C4-2B (cell line): Measurements from ENCODE around the gene STX1A.

ENCODE experiments used
- H3K27ac ChIP-seq: fragments of 450-650 bp; 2 replicates; pipeline ENCODE4 v1.5.1; 2017
- ZFX ChIP-seq: fragments of 450-650 bp; IDR thresholded peaks from 2 replicates; pipeline ENCODE4 v1.6.1; 2017
- TF ChIP-seq, protein P1 (sequence below): fragments of 450-650 bp; conservative IDR thresholded peaks from 2 replicates; pipeline ENCODE4 v1.5.1; 2017; ENCODE audit warnings: mild to moderate bottlenecking

STX1A gene

DNA sequence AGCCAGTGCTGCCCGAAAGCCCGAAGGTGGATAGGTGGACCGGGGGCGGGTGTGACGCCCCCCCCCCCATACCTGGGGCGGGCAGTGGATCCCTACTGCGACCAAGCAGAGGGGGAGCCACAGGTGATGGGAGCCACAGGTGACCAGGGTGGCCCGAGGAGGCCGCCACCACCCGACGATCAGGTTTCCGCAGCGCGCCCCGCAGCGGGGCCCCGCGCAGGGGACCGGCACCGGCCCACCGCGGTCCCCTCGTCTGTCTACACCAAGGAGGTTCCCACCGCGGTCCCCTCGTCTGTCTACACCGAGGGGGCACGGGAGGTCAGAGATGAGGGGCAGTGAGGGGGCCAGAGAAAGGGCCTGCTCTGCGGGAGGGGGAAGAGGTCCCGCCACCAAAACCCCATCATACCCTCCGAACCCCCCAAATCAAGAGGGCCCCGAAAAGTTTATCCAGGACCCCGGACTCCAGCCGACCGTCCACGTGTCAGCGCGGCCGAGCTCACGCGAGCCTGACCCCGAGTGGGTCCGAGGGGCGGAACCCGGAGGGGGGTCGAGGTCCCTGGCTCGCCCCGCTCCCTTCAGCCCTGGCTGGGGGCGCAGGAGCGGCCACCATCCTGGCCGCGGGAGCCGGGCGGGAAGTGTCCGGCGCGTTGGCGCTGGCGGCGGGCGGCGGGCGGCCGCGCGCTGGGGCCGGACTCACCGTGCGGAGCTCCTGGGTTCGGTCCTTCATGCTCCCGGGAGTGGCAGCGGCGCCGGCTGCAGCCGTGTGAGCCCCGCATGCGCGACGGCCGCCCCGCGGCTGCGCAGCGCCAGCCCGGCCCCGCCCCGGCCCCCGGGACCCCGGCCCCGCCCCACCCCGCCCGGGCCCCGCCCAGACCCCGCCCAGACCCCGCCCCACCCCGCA, at the start of gene STX1A:
STX1A (minus strand) TSS at position 765 of the 901 bp plus-strand sequence; CDS start at position 727, 38 bp downstream.
- peak within 1 kb of the TSS; percentile 71 for H3K27ac ChIP-seq
- no peak for TF ChIP-seq ZFX
- TF ChIP-seq, protein P1, sequence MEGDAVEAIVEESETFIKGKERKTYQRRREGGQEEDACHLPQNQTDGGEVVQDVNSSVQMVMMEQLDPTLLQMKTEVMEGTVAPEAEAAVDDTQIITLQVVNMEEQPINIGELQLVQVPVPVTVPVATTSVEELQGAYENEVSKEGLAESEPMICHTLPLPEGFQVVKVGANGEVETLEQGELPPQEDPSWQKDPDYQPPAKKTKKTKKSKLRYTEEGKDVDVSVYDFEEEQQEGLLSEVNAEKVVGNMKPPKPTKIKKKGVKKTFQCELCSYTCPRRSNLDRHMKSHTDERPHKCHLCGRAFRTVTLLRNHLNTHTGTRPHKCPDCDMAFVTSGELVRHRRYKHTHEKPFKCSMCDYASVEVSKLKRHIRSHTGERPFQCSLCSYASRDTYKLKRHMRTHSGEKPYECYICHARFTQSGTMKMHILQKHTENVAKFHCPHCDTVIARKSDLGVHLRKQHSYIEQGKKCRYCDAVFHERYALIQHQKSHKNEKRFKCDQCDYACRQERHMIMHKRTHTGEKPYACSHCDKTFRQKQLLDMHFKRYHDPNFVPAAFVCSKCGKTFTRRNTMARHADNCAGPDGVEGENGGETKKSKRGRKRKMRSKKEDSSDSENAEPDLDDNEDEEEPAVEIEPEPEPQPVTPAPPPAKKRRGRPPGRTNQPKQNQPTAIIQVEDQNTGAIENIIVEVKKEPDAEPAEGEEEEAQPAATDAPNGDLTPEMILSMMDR, result no peak

DNA sequence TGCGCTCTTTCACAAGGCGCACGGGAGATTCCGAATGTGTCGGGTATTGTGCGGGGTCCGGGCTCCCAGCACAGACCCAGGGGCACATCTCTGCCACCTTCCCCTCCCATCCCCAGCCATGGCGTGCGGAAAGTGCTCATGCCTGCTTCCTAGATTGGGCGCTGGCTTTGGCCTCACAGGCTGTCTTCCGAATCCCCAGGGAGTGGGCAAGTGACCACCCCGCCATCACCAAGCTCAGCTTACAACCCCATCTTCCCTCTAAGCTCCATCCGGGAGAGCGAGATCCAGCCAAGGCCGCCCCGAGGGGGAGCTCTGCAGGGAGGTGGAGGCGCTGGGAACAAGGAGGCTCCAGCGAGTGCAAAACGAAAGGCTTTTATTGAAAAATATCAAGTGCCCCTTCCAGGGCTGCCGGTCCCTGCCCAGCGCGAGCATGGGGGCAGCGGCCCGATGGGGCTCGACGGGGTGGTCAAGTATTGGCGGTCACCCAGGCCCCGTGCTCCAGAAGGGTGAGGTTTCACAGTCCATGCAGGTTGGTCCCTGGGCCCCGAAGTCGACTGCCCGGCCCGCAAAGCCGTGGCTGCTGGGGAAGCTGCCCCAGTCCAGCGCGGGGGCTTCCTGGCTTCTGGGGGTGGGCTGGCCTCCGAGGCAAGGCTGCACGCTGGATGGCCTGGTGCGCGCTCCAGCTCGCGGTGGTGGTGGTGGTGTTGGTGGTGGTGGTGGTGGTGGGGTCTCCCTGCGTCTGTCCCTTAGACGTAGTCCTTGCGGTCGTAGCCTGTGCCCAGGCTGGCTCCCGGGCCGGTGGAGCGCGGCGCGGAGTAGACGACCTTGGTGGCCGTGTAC, 49.4 kb upstream of the STX1A start:
- peak overlapping the region; percentile 85 for H3K27ac ChIP-seq
- no peak for TF ChIP-seq ZFX
- TF ChIP-seq, protein P1, result no peak

DNA sequence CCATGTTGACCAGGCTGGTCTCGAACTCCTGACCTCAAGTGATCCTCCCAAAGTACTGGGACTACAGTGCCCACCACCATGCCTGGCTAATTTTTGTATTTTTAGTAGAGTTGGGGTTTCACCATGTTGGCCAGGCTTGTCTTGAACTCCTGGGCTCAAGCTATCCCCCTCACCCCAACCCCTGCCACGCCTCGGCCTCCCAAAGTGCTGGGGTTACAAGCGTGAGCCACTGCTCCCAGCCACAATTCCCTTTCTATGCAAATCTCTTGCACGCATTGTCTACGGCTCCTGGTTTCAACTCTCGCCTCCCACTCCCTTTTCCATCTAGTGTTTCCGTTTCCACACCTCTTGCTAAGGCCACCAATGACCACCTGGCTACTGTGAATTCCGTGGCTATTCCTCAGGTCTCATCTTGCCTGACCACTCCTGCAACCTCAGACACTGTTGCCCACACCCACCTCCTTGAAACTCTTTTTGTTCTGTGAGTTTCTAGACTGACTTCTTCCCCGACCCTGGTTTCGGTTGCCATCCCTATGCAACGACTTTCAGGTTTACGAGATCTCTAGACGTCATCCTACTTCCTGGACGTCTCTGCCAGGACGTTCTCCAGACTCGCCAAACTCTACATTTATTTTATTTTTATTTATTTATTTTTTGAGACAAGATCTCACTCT, 47.2 kb upstream of the STX1A start:
- TF ChIP-seq ZFX, result no peak
- TF ChIP-seq, protein P1, result no peak
- H3K27ac ChIP-seq, result peak overlapping the region; percentile 71

DNA sequence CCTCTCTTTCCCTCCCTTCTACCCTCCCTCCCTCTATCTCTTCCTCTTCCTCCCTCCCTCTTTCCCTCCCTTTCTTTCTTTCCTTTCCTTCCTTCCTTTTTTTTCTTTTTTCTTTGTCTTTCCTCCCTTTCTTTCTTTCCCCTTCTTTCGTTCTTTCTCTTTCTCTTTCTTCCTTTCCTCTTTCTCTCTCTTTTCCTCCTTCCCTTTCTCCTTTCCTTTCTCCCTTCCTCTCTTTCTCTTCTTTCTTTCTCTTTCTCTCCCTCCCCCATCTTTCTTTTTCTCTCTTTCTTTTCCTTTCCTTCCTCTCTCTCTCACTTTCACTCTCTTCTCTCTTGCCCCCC, 43.2 kb upstream of the STX1A start:
- TF ChIP-seq, protein P1, result no peak
- TF ChIP-seq ZFX, result no peak
- no peak overlapping the region for H3K27ac ChIP-seq

DNA sequence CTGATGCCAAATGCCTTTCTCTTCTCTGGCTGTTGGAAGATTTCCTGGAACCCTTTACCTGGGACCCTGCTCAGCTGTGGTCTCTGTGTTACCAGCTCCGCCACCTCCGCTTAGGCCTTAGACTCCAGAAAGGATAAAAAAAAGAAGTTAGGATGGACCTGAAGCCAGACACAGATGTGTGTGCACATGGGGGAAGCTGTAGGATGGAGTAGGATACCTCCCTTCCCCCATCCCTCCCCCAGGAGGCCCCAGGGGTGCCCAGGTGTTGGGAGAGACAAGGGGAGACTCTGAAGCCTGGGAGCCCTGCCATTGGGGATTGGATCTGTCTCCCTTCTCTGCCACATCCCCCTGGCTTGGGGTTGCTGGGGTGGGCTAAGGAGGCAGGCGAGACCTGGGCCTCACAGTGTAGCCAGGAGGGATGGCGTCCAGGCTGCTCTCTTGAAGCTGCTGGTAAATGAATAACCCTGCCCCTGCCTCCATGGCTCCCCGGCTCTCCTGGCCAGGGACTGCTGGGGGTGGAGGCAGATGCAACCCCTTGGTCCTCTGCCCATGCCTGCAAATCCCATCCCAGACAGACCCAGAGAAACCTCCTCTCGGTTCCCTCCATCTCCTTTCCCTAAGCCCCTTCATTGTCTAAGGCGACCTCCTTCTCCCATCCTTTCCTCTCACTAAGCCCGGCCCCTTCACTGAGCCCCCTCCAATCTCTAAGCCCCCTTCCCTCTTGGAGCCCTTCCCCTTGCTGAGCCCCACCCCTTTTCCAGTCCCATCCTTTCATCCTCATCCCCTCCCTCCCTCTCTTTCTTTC, 42.6 kb upstream of the STX1A start:
- H3K27ac ChIP-seq, result no peak overlapping the region
- TF ChIP-seq ZFX, result no peak
- TF ChIP-seq, protein P1, result no peak

DNA sequence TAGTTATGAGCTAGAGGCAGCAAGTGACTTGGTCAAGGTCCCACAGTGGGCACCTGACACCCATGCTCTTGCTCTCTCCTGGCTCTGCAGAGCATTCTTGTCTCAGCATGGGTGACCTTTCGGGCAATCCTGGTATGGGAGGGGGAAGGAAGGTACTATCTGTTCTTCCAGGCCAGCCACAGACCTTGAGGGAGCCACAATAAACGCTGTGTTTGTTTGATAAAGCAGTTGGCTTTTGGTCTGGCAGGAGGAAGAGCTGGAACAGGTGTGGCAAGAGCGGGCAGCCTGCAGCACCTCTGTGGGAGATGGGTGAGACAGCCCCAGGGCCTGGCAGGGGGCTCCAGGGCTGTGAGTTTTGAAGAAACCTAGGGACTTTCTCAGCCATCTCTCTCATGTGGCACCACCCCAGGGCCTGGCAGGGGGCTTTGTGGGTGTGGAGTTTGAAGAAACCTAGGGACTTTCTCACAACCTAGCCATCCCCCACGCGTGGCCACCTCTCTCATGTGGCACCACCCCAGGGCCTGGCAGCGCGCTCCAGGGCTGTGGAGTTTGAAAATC, 39.2 kb upstream of the STX1A start:
- peak overlapping the region; percentile 75 for H3K27ac ChIP-seq
- TF ChIP-seq, protein P1, result no peak
- TF ChIP-seq ZFX, result no peak
